Activated T-helper 2 cell treated with anti-CD3 and anti-CD28 coated beads, Interferon-gamma antibody, Interleukin-2, Interleukin-4, amounts not matched to agents 10 μg/mL and 5 μg/mL and 100 μg/mL, durations not matched to agents 14 hours and 24 hours and 36 hours (primary cell): ENCODE results near the gene PRR12. TPM values are rescaled to one million over a fixed set of nuclear protein-coding genes. Genes with fewer than 3 reads are reported as not detected.

ENCODE experiments used
- DNase-seq: peaks from one replicate; pipeline ENCODE4 v3.0.0; 2021; ENCODE audit warnings: low spot score
- H3K27ac Mint-ChIP-seq: one replicate; pipeline ENCODE4 v1.8.0; 2021; ENCODE audit warnings: mixed read lengths
- H3K27me3 Mint-ChIP-seq: one replicate; pipeline ENCODE4 v1.8.0; 2021; ENCODE audit warnings: low read depth, mixed read lengths
- H3K36me3 Mint-ChIP-seq: one replicate; pipeline ENCODE4 v1.8.0; 2021; ENCODE audit warnings: low read depth, mixed read lengths
- H3K4me1 Mint-ChIP-seq: one replicate; pipeline ENCODE4 v1.8.0; 2021; ENCODE audit warnings: low read depth, mixed read lengths
- H3K4me3 Mint-ChIP-seq: one replicate; pipeline ENCODE4 v1.8.0; 2021; ENCODE audit warnings: low read depth, mild to moderate bottlenecking, moderate library complexity, mixed read lengths
- H3K9me3 Mint-ChIP-seq: one replicate; pipeline ENCODE4 v1.8.0; 2021; ENCODE audit warnings: mixed read lengths
- intact Hi-C: fragments of 100-400 bp; cut with micrococcal nuclease; formaldehyde crosslinking; loops from one replicate; pipeline ENCODE4 v1.15.1; 2023
- total RNA-seq: library from RNA; stranded (reverse); gene quantifications from 2 replicates; pipeline ENCODE4 v1.2.3, GENCODE V29; 2022

Gene PRR12
- total RNA-seq, 1 donor from 2014 or later = 34.6 TPM

- no peak for DNase-seq
- intact Hi-C loops = no loop called here
- Mint-ChIP-seq H3K4me3 (no peak overlapping the region), H3K4me1 (peaks cover 12% of the 10 kb centered on the region), H3K9me3 (no peaks in the 10 kb centered on the region), H3K36me3 (peaks cover 43% of the 10 kb centered on the region), H3K27me3 (no peaks in the 10 kb centered on the region), H3K27ac (no peak overlapping the region)
Measured at GRCh38 chr19:49595819-49596404, 4.9 kb downstream of the PRR12 start.

- Mint-ChIP-seq H3K4me3 (no peak overlapping the region), H3K36me3 (peaks cover 47% of the 10 kb centered on the region), H3K27ac (no peak overlapping the region), H3K4me1 (peaks cover 12% of the 10 kb centered on the region), H3K9me3 (no peaks in the 10 kb centered on the region), H3K27me3 (no peaks in the 10 kb centered on the region)
- no peak for DNase-seq
- intact Hi-C loops = no loop called here
Measured at GRCh38 chr19:49596407-49596806, 5.4 kb downstream of the PRR12 start.

GRCh38 chr19:49596954-49597702 lies 6.1 kb downstream of the PRR12 start:
- no peak for DNase-seq
- Mint-ChIP-seq H3K4me3 (no peak overlapping the region), H3K4me1 (peaks cover 12% of the 10 kb centered on the region), H3K9me3 (no peaks in the 10 kb centered on the region), H3K36me3 (peaks cover 52% of the 10 kb centered on the region), H3K27me3 (no peaks in the 10 kb centered on the region), H3K27ac (no peak overlapping the region)
- intact Hi-C loops = no loop called here

GRCh38 chr19:49597703-49597974 lies 6.7 kb downstream of the PRR12 start:
- H3K9me3 Mint-ChIP-seq = no peaks in the 10 kb centered on the region
- DNase-seq = no peak
- no peak overlapping the region for H3K27ac Mint-ChIP-seq
- peaks cover 9% of the 10 kb centered on the region for H3K4me1 Mint-ChIP-seq
- peaks cover 56% of the 10 kb centered on the region for H3K36me3 Mint-ChIP-seq
- no peaks in the 10 kb centered on the region for H3K27me3 Mint-ChIP-seq
- intact Hi-C loops = no loop called here
- no peak overlapping the region for H3K4me3 Mint-ChIP-seq

- peaks cover 2% of the 10 kb centered on the region for H3K4me1 Mint-ChIP-seq
- H3K4me3 Mint-ChIP-seq = no peak overlapping the region
- H3K27ac Mint-ChIP-seq = no peak overlapping the region
- no peaks in the 10 kb centered on the region for H3K9me3 Mint-ChIP-seq
- intact Hi-C loops = no loop called here
- H3K27me3 Mint-ChIP-seq = no peaks in the 10 kb centered on the region
- DNase-seq = no peak
- peaks cover 51% of the 10 kb centered on the region for H3K36me3 Mint-ChIP-seq
Measured at GRCh38 chr19:49599378-49600295, 8.7 kb downstream of the PRR12 start.

GRCh38 chr19:49601482-49602038 lies 10.6 kb downstream of the PRR12 start:
- peaks cover 2% of the 10 kb centered on the region for H3K4me1 Mint-ChIP-seq
- DNase-seq = no peak
- no peaks in the 10 kb centered on the region for H3K27me3 Mint-ChIP-seq
- no peak overlapping the region for H3K4me3 Mint-ChIP-seq
- no peaks in the 10 kb centered on the region for H3K9me3 Mint-ChIP-seq
- intact Hi-C loops = no loop called here
- peaks cover 44% of the 10 kb centered on the region for H3K36me3 Mint-ChIP-seq
- no peak overlapping the region for H3K27ac Mint-ChIP-seq

- no peak overlapping the region for H3K27ac Mint-ChIP-seq
- no peak overlapping the region for H3K4me3 Mint-ChIP-seq
- H3K36me3 Mint-ChIP-seq = peaks cover 49% of the 10 kb centered on the region
- H3K27me3 Mint-ChIP-seq = no peaks in the 10 kb centered on the region
- no peaks in the 10 kb centered on the region for H3K9me3 Mint-ChIP-seq
- H3K4me1 Mint-ChIP-seq = peaks cover 2% of the 10 kb centered on the region
- intact Hi-C loops = no loop called here
- DNase-seq = no peak
Measured at GRCh38 chr19:49602806-49603205, 11.8 kb downstream of the PRR12 start.

GRCh38 chr19:49605605-49606004 lies 14.6 kb downstream of the PRR12 start:
- no peaks in the 10 kb centered on the region for H3K27me3 Mint-ChIP-seq
- intact Hi-C loops = no loop called here
- H3K36me3 Mint-ChIP-seq = peaks cover 37% of the 10 kb centered on the region
- DNase-seq = no peak
- peaks cover 2% of the 10 kb centered on the region for H3K4me1 Mint-ChIP-seq
- H3K27ac Mint-ChIP-seq = no peak overlapping the region
- no peak overlapping the region for H3K4me3 Mint-ChIP-seq
- no peaks in the 10 kb centered on the region for H3K9me3 Mint-ChIP-seq

- H3K27ac Mint-ChIP-seq = no peak overlapping the region
- no peaks in the 10 kb centered on the region for H3K9me3 Mint-ChIP-seq
- peaks cover 6% of the 10 kb centered on the region for H3K4me1 Mint-ChIP-seq
- peaks cover 27% of the 10 kb centered on the region for H3K36me3 Mint-ChIP-seq
- no peak for DNase-seq
- H3K27me3 Mint-ChIP-seq = no peaks in the 10 kb centered on the region
- intact Hi-C loops = no loop called here
- no peak overlapping the region for H3K4me3 Mint-ChIP-seq
Measured at GRCh38 chr19:49609499-49610092, 18.6 kb downstream of the PRR12 start.

- peaks cover 6% of the 10 kb centered on the region for H3K4me1 Mint-ChIP-seq
- no peak for DNase-seq
- H3K27me3 Mint-ChIP-seq = no peaks in the 10 kb centered on the region
- H3K36me3 Mint-ChIP-seq = peaks cover 57% of the 10 kb centered on the region
- no peaks in the 10 kb centered on the region for H3K9me3 Mint-ChIP-seq
- no peak overlapping the region for H3K4me3 Mint-ChIP-seq
- intact Hi-C loops = no loop called here
- no peak overlapping the region for H3K27ac Mint-ChIP-seq
Measured at GRCh38 chr19:49613374-49613773, 22.4 kb downstream of the PRR12 start.

GRCh38 chr19:49614096-49614833 lies 23.3 kb downstream of the PRR12 start:
- Mint-ChIP-seq H3K27ac (peak overlapping the region; percentile 88), H3K27me3 (no peaks in the 10 kb centered on the region), H3K4me1 (peaks cover 6% of the 10 kb centered on the region), H3K9me3 (no peaks in the 10 kb centered on the region), H3K4me3 (peak overlapping the region; percentile 2), H3K36me3 (peaks cover 63% of the 10 kb centered on the region)
- intact Hi-C loops = no loop called here
- DNase-seq = no peak

GRCh38 chr19:49615861-49616260 lies 24.9 kb downstream of the PRR12 start:
- no peak for DNase-seq
- Mint-ChIP-seq H3K27me3 (no peaks in the 10 kb centered on the region), H3K27ac (no peak overlapping the region), H3K4me3 (no peak overlapping the region), H3K9me3 (no peaks in the 10 kb centered on the region), H3K36me3 (peaks cover 65% of the 10 kb centered on the region), H3K4me1 (peaks cover 6% of the 10 kb centered on the region)
- intact Hi-C loops = no loop called here
